ENCODE data around the gene SCYGR6. TPM values are rescaled to one million over a fixed set of nuclear protein-coding genes. Genes with fewer than 3 reads are reported as not detected.

SCYGR6 gene
- total RNA-seq, 2 donors from 2014 or later = not detected

DNA sequence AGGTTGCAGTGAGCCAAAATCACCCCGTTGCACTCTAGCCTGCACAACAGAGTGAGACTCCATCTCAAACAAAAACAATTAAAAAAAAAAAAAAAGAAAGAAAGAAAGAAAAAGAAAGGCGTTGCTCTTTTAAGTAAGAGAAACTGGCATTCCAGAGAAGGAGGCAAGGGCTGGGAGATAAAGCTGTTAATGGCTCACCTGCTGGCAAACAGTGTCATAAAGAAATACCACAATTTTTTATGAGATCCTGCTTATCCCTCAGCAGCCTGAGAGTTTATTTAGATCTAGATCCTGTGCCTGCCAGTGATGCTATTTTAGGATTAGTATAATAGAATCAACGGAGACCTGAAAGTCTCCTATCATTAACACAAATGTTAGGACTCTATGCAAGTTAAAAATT lies 23.0 kb downstream of the SCYGR6 start:
- H3K36me3 Mint-ChIP-seq (ENCODE audit: insufficient read depth in 2 of 2) = no peaks in the 10 kb centered on the region
- no peak for DNase-seq
- no peak overlapping the region for H3K4me3 Mint-ChIP-seq
- H3K9me3 Mint-ChIP-seq = no peaks in the 10 kb centered on the region
- ATAC-seq (replicated peaks in 1 of 2) = no peak
- no peaks in the 10 kb centered on the region for H3K27me3 Mint-ChIP-seq (ENCODE audit: low read depth)
- no peak overlapping the region for H3K27ac Mint-ChIP-seq
- H3K4me1 Mint-ChIP-seq (ENCODE audit: low read depth) = no peaks in the 10 kb centered on the region

- Mint-ChIP-seq H3K4me3 (no peak overlapping the region), H3K27me3 (ENCODE audit: low read depth) (peaks cover 12% of the 10 kb centered on the region), H3K9me3 (no peaks in the 10 kb centered on the region), H3K27ac (no peak overlapping the region), H3K36me3 (ENCODE audit: insufficient read depth in 2 of 2) (no peaks in the 10 kb centered on the region), H3K4me1 (ENCODE audit: low read depth) (no peaks in the 10 kb centered on the region)
- DNase-seq (no peak), ATAC-seq (replicated peaks in 1 of 2) (no peak)
These were observed 27.4 kb downstream of the SCYGR6 start for GRCh38 chr2:227696990-227697679.

DNA sequence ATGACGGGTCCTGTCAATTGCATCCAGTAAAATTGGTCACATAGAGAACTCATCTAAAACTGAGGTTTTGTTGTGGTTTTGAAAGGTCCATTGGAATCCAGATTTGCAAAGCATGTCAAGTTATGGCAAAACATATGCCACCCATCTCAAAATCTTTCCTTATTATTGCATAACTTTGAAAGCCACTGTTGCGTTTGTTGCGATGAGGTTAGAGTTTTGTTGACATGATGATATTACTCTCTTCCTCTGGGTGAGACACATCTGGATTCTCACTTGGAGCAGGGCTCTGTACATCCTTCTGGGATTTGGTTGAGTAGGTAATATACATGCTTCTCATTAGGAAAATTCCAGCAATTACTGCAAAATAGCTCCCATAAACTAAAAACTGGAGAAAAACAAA lies 37.4 kb downstream of the SCYGR6 start:
- DNase-seq = no peak
- no peaks in the 10 kb centered on the region for H3K4me1 Mint-ChIP-seq (ENCODE audit: low read depth)
- no peak for ATAC-seq (replicated peaks in 1 of 2)
- H3K4me3 Mint-ChIP-seq = no peak overlapping the region
- no peaks in the 10 kb centered on the region for H3K36me3 Mint-ChIP-seq (ENCODE audit: insufficient read depth in 2 of 2)
- H3K27ac Mint-ChIP-seq = no peak overlapping the region
- peaks cover 7% of the 10 kb centered on the region for H3K27me3 Mint-ChIP-seq (ENCODE audit: low read depth)
- no peaks in the 10 kb centered on the region for H3K9me3 Mint-ChIP-seq

GRCh38 chr2:227684258-227684657 lies 40.3 kb downstream of the SCYGR6 start:
- Mint-ChIP-seq H3K9me3 (no peaks in the 10 kb centered on the region), H3K27me3 (ENCODE audit: low read depth) (peaks cover 7% of the 10 kb centered on the region)

GRCh38 chr2:227677928-227678327 lies 46.6 kb downstream of the SCYGR6 start:
- Mint-ChIP-seq H3K4me1 (ENCODE audit: low read depth) (no peaks in the 10 kb centered on the region), H3K36me3 (ENCODE audit: insufficient read depth in 2 of 2) (no peaks in the 10 kb centered on the region), H3K27ac (no peak overlapping the region), H3K27me3 (ENCODE audit: low read depth) (peaks cover 10% of the 10 kb centered on the region), H3K9me3 (no peaks in the 10 kb centered on the region), H3K4me3 (no peak overlapping the region)
- no peak for ATAC-seq (replicated peaks in 1 of 2)
- no peak for DNase-seq

More at GRCh38 chr2:227684258-227684657, 40.3 kb downstream of the SCYGR6 start:
- Mint-ChIP-seq H3K4me3 (no peak overlapping the region), H3K36me3 (ENCODE audit: insufficient read depth in 2 of 2) (no peaks in the 10 kb centered on the region), H3K4me1 (ENCODE audit: low read depth) (no peaks in the 10 kb centered on the region), H3K27ac (no peak overlapping the region)
- no peak for DNase-seq
- ATAC-seq (replicated peaks in 1 of 2) = no peak

GRCh38 chr2:227674485-227674884 lies 50.1 kb downstream of the SCYGR6 start:
- Mint-ChIP-seq H3K4me1 (ENCODE audit: low read depth) (no peaks in the 10 kb centered on the region), H3K27ac (no peak overlapping the region), H3K4me3 (no peak overlapping the region), H3K9me3 (no peaks in the 10 kb centered on the region), H3K27me3 (ENCODE audit: low read depth) (peaks cover 10% of the 10 kb centered on the region), H3K36me3 (ENCODE audit: insufficient read depth in 2 of 2) (no peaks in the 10 kb centered on the region)
- ATAC-seq (replicated peaks in 1 of 2) (no peak), DNase-seq (no peak)

Other genes starting within 250 kb of the SCYGR6 start
- gene SCYGR2, start 125.9 kb downstream of the SCYGR6 start, total RNA-seq = not detected
- gene SCYGR3, start 109.9 kb downstream of the SCYGR6 start, total RNA-seq = not detected
- gene SCYGR4, start 107.3 kb downstream of the SCYGR6 start, total RNA-seq = not detected
- not detected for gene SCYGR5, start 58.0 kb downstream of the SCYGR6 start, total RNA-seq
- not detected for gene SLC19A3, start 6.7 kb downstream of the SCYGR6 start, total RNA-seq
- not detected for gene SCYGR7, start 3.6 kb upstream of the SCYGR6 start, total RNA-seq
- not detected for gene SCYGR8, start 21.1 kb upstream of the SCYGR6 start, total RNA-seq
- 10 to 100 TPM in 1 of 2 donors, 1 to 10 TPM in 1; 1.4 to 21.9 TPM for gene CCL20, start 89.1 kb upstream of the SCYGR6 start, total RNA-seq
- gene DAW1, start 146.9 kb upstream of the SCYGR6 start, total RNA-seq = not detected

Measured in activated T-cell treated with anti-CD3 and anti-CD28 coated beads, Interleukin-2, amount 50 U/mL, for 72 hours (primary cell).